ENCODE measurements around the gene MED12. TPM values are rescaled to one million over a fixed set of nuclear protein-coding genes. Genes with fewer than 3 reads are reported as not detected.

The MED12 gene
- total RNA-seq, 1 donor, result 106 TPM

GRCh38 chrX:71184092-71184491 lies 65.7 kb downstream of the MED12 start:
- DNase-seq (ENCODE audit: low read depth in 2 of 3, low spot score in 2 of 3), result no peak

- DNase-seq (ENCODE audit: low read depth in 2 of 3, low spot score in 2 of 3), result no peak
Observed at GRCh38 chrX:71184803-71185495, 66.6 kb downstream of the MED12 start.

DNA sequence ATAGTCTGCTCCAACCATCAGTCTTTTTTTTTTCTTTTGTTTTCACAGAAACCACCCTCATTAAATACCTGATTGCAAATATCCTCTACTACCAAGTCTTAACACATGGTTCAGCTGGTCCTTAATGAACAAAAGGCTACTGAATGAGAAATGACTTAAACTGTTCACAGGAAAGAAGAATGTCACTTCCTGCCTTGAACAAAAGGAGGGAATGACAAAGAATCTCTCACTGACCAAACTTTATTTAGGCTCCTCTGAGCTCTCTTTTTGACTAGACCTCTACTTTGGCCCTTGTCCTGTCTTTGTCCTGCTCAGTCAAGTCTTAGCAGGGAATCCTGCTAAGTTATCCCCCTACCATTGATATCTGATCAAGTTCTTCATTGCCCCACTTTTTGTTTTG lies 72.9 kb downstream of the MED12 start:
- DNase-seq (ENCODE audit: low read depth in 2 of 3, low spot score in 2 of 3), result no peak

Small RNAs within 50 kb of the gene (small RNA-seq; reads per million reads assigned to genes)
- gene CXorf65, result not detected

Other genes with a start within 250 kb of the MED12 start
- gene TEX11, start 209.9 kb upstream of the MED12 start, total RNA-seq, result not detected
- gene SLC7A3, start 187.5 kb upstream of the MED12 start, total RNA-seq, result 0.27 TPM
- 29.6 TPM for gene SNX12, start 50.3 kb upstream of the MED12 start, total RNA-seq
- 22.4 TPM for gene FOXO4, start 22.7 kb upstream of the MED12 start, total RNA-seq
- not detected for gene CXorf65, start 11.9 kb upstream of the MED12 start, total RNA-seq
- 119 TPM for gene IL2RG, start 7.0 kb upstream of the MED12 start, total RNA-seq
- gene NLGN3, start 26.2 kb downstream of the MED12 start, total RNA-seq, result 1.3 TPM
- gene GJB1, start 104.6 kb downstream of the MED12 start, total RNA-seq, result not detected
- gene ZMYM3, start 135.5 kb downstream of the MED12 start, total RNA-seq, result 47.4 TPM
- gene NONO, start 165.0 kb downstream of the MED12 start, total RNA-seq, result 340 TPM
- gene ITGB1BP2, start 183.2 kb downstream of the MED12 start, total RNA-seq, result 1.1 TPM
- gene TAF1, start 247.8 kb downstream of the MED12 start, total RNA-seq, result 29.9 TPM

Measured in hematopoietic multipotent progenitor cell (in vitro differentiated cells).